Measurements from ENCODE around the gene KLF15. TPM values are rescaled to one million over a fixed set of nuclear protein-coding genes. Genes with fewer than 3 reads are reported as not detected.

KLF15 gene
- total RNA-seq, 1 experiment from 2014 or later, result 3.3 TPM

GRCh38 chr3:126338790-126339288 is 18.4 kb downstream of the KLF15 start:
- no peaks in the 10 kb centered on the region for H3K9me3 ChIP-seq (ENCODE audit: control insufficient read depth in 1 of 2, insufficient read depth in 1 of 2, low read depth in 1 of 2, low read length in 2 of 2)
- no peak overlapping the region for H3K4me3 ChIP-seq (replicated peaks in 1 of 2; ENCODE audit: low read depth in 1 of 2, low read length in 2 of 2)
- H3K79me2 ChIP-seq (ENCODE audit: insufficient read depth, low read length), result no peaks in the 10 kb centered on the region
- no peaks in the 10 kb centered on the region for H3K9me2 ChIP-seq (ENCODE audit: insufficient read depth)
- peaks cover 13% of the 10 kb centered on the region for H3K27me3 ChIP-seq (ENCODE audit: insufficient read depth, low read length)
- ChIA-PET POLR2A (no interaction called here), CTCF (no interaction called here), RAD21 (ENCODE audit: low non-redundant PET in 1 of 2, low total read pairs in 2 of 2, uncharacterized antibody in 2 of 2, unreplicated experiment in 2 of 2) (no interaction called here)
- intact Hi-C loops (cut with micrococcal nuclease), result no loop called here
- H4K20me1 ChIP-seq (ENCODE audit: insufficient read depth), result no peaks in the 10 kb centered on the region
- no peaks in the 10 kb centered on the region for H3K4me1 ChIP-seq (ENCODE audit: control insufficient read depth in 1 of 2, insufficient read depth in 2 of 2, low read length in 2 of 2)
- DNase-seq (ENCODE audit: low read depth, low spot score), result no peak
- H3K36me3 ChIP-seq (ENCODE audit: control insufficient read depth in 1 of 2, insufficient read depth in 2 of 2, low read length in 2 of 2), result no peaks in the 10 kb centered on the region
- no TSS peak for BruUV-seq (replicated peaks)
- no peak overlapping the region for H3K9ac ChIP-seq (ENCODE audit: low read length)
- H3K4me2 ChIP-seq (ENCODE audit: low read length), result no peak overlapping the region
- no peak overlapping the region for H2AFZ ChIP-seq (ENCODE audit: low read depth, low read length, poor library complexity, severe bottlenecking)
- H3K27ac ChIP-seq (ENCODE audit: low read depth, low read length), result no peak overlapping the region
- TF ChIP-seq SP1 (IDR thresholded peaks at IDR 0.05; ENCODE audit: low read depth) (no peak), ZBTB33 (IDR thresholded peaks at IDR 0.05; ENCODE audit: extremely low read depth, insufficient replicate concordance, low read length) (no peak), ZFX (IDR thresholded peaks at IDR 0.05) (no peak), ZNF274 (IDR thresholded peaks at IDR 0.05; ENCODE audit: low read depth, low read length) (no peak), FOSL1 (IDR thresholded peaks at IDR 0.05; ENCODE audit: low read depth) (no peak), ATF3 (IDR thresholded peaks at IDR 0.05) (no peak), TCF7L2 (IDR thresholded peaks at IDR 0.05; ENCODE audit: borderline replicate concordance, extremely low read depth, insufficient read depth, insufficient read length) (no peak), EZH2 (IDR thresholded peaks at IDR 0.05) (no peak)
- ATAC-seq, result no peak

Measured in HCT116 (cell line).